ENCODE measurements around the gene SYNGR1. TPM values are rescaled to one million over a fixed set of nuclear protein-coding genes. Genes with fewer than 3 reads are reported as not detected.

SYNGR1 gene
- total and polyA plus RNA-seq, 2 of the 8 experiments (the other 6 are each of a cell fraction or from before 2014, with no cell fraction given): 32.5 to 84.7 TPM

DNA sequence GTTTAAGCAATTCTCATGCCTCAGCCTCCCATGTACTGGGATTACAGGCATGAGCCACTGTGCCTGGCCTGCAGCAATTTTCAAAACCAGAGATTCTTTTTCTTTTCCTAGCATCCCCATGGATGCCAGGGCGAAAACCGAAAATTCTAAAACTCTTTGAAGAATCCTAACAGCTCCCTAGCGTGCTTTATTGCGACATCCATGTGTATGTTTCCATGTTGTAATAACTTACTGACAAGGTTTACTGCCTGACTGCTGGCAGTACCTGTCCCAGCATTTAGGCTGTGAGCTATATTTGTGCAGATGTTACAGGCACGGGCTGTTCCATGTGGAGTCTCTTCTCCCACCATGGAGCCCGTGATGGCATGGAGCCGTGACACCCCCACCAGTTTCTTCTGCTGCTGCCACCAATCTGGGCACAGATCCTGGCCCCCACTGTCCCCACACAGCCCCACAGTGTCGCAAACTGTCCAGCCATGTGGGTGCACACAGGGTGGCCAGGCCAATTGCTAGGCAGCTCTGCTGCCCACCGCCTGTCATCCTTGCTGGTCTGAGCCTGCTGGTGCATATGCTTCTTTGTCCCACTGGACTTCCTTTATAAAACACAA, 42.7 kb downstream of the SYNGR1 start:
- Histone ChIP-seq H2BK20ac (ENCODE audit: low read length) (no peak overlapping the region), H2AK5ac (ENCODE audit: low read depth, low read length) (no peak overlapping the region), H3K23me2 (ENCODE audit: low read depth, low read length) (peaks cover 7% of the 10 kb centered on the region), H3K14ac (ENCODE audit: insufficient read length) (no peak overlapping the region), H3K4me2 (ENCODE audit: insufficient read depth in 1 of 2, low read depth in 2 of 2, low read length in 2 of 2) (no peak overlapping the region), H3K27ac (ENCODE audit: low read depth, low read length) (no peak overlapping the region), H3K4ac (replicated peaks; ENCODE audit: insufficient read length, low read depth, low read length) (no peak overlapping the region), H2BK15ac (ENCODE audit: low read length) (no peak overlapping the region), H4K8ac (ENCODE audit: extremely low read depth, insufficient read depth, low read length) (no peak overlapping the region), H3K79me2 (ENCODE audit: control insufficient read depth in 1 of 2, insufficient read depth in 2 of 2, low read length in 2 of 2) (no peaks in the 10 kb centered on the region), H3K4me1 (replicated peaks in 1 of 4; ENCODE audit: control insufficient read depth in 3 of 4, insufficient read depth in 4 of 4, low read length in 3 of 4) (peaks cover 0 to 5% (median 0%) of the 10 kb centered on the region in 4 experiments; a peak in 3 of 7 replicates), H3K18ac (ENCODE audit: extremely low read depth, low read length) (no peak overlapping the region), H3K27me3 (replicated peaks in 1 of 4; ENCODE audit: control insufficient read depth in 3 of 4, extremely low read depth in 1 of 4, insufficient read depth in 3 of 4, low read length in 3 of 4) (peaks cover 0 to 12% (median 12%) of the 10 kb centered on the region in 4 experiments; a peak in 5 of 7 replicates), H3K79me1 (ENCODE audit: low read depth, low read length) (no peaks in the 10 kb centered on the region), H2AFZ (ENCODE audit: low read length) (no peak overlapping the region), H3K9me3 (ENCODE audit: insufficient read depth in 2 of 2, low read depth in 1 of 2, low read length in 1 of 2) (no peaks in the 10 kb centered on the region), H4K91ac (replicated peaks; ENCODE audit: insufficient read length, low read length) (no peak overlapping the region), H4K5ac (ENCODE audit: insufficient read length, low read depth, low read length) (no peak overlapping the region), H4K20me1 (replicated peaks in 1 of 2; ENCODE audit: control insufficient read depth in 1 of 2, insufficient read depth in 2 of 2, low read length in 2 of 2) (no peaks in the 10 kb centered on the region), H2BK120ac (replicated peaks; ENCODE audit: low read depth, low read length) (no peak overlapping the region), H3K4me3 (ENCODE audit: extremely low read depth in 1 of 4, insufficient read depth in 2 of 4, low read depth in 3 of 4, low read length in 4 of 4) (no peak overlapping the region), H3K56ac (replicated peaks; ENCODE audit: insufficient read length, low read depth, low read length) (no peak overlapping the region), H3K9ac (replicated peaks in 1 of 4; ENCODE audit: extremely low read depth in 1 of 4, low read depth in 3 of 4, low read length in 3 of 4) (no peak overlapping the region), H2BK5ac (ENCODE audit: low read depth, low read length) (no peak overlapping the region), H3K23ac (ENCODE audit: insufficient read length) (no peak overlapping the region), H3K36me3 (ENCODE audit: control insufficient read depth in 2 of 4, insufficient read depth in 4 of 4, low read length in 3 of 4) (no peaks in the 10 kb centered on the region), H2BK12ac (ENCODE audit: low read depth, low read length) (no peak overlapping the region)
- DNase-seq (ENCODE audit: low read depth in 1 of 2, low spot score in 2 of 2) (no peak), FAIRE-seq (no peak)
- 81% methylated on average over 9 of the region's 9 CpGs; no CpG with 5 or more reads in 1 of the 2 experiments for WGBS, 2 experiments (ENCODE audit: extremely low coverage in 1 of 2, insufficient coverage in 1 of 2, insufficient read length in 1 of 2, insufficient replicate concordance in 2 of 2, low coverage in 1 of 2, low lambda C conversion rate in 2 of 2, missing lambda C conversion rate in 1 of 2)
- ChIA-PET CTCF (ENCODE audit: partially characterized antibody) (interaction anchor here (0.9 to 1.6 kb wide), 4 partner anchors 13 to 122 kb away, joined by 3 read pairs; no protein-coding TSS in a partner anchor), POLR2A (ENCODE audit: partially characterized antibody) (interaction anchor here (1.0 to 5.0 kb wide), 3 partner anchors 12 to 97 kb away, joined by 3 to 25 read pairs (median 3); partner anchors contain the start of gene RPL3)
- no peak for TF ChIP-seq FOSL1 (IDR thresholded peaks at IDR 0.05; ENCODE audit: insufficient read depth, low read depth, low read length)
- TF ChIP-seq CEBPB (IDR thresholded peaks at IDR 0.05; ENCODE audit: low read depth, low read length): 0 out of 2 replicates have a peak, but pooled peaks have one; percentile 35
- TF ChIP-seq POLR2AphosphoS5 (IDR thresholded peaks at IDR 0.05; ENCODE audit: low read depth, low read length): no peak
